MCF 10A (cell line): Measurements from ENCODE around the gene BMP6. TPM values are rescaled to one million over a fixed set of nuclear protein-coding genes. Genes with fewer than 3 reads are reported as not detected.

Source experiments
- BruUV-seq: library from RNA; stranded (reverse); fragments of 400-500 nt; replicated peaks from 2 replicates; lab custom pipeline; 2021; lab: Mats Ljungman, UMichigan
- CTCF ChIA-PET: fragments of 300-600 bp; sonication (Branson Sonifier 250); formaldehyde crosslinking; extraction: SDS; loops from one replicate; lab custom pipeline; 2021; ENCODE audit warnings: antibody characterized with exemption, inconsistent platforms; lab: Yijun Ruan, JAX
- POLR2A ChIA-PET: fragments of 300-600, 350-650 bp; sonication (Branson Sonifier 250); formaldehyde crosslinking; extraction: SDS; loops from one replicate; lab custom pipeline; 2020; ENCODE audit warnings: antibody characterized with exemption, inconsistent platforms; lab: Yijun Ruan, JAX
- DNase-seq: peaks from one replicate; pipeline ENCODE4 v3.0.0-alpha.2; 2018; ENCODE audit not compliant: unreplicated experiment
- H3K27ac Mint-ChIP-seq: one replicate; pipeline ENCODE4 v1.8.0; 2022; ENCODE audit warnings: mild to moderate bottlenecking, low read depth, mixed read lengths; ENCODE audit not compliant: unreplicated experiment
- H3K27me3 Mint-ChIP-seq: one replicate; pipeline ENCODE4 v1.8.0; 2022; ENCODE audit warnings: mixed read lengths; ENCODE audit not compliant: insufficient read depth, unreplicated experiment
- H3K36me3 Mint-ChIP-seq: one replicate; pipeline ENCODE4 v1.8.0; 2022; ENCODE audit warnings: mild to moderate bottlenecking, moderate library complexity, mixed read lengths; ENCODE audit not compliant: insufficient read depth, unreplicated experiment
- H3K4me1 Mint-ChIP-seq: one replicate; pipeline ENCODE4 v1.8.0; 2022; ENCODE audit warnings: mixed read lengths; ENCODE audit not compliant: insufficient read depth, unreplicated experiment
- H3K4me3 Mint-ChIP-seq: one replicate; pipeline ENCODE4 v1.8.0; 2022; ENCODE audit warnings: mild to moderate bottlenecking, moderate library complexity, mixed read lengths; ENCODE audit not compliant: unreplicated experiment
- H3K9me3 Mint-ChIP-seq: one replicate; pipeline ENCODE4 v1.8.0; 2022; ENCODE audit warnings: mixed read lengths; ENCODE audit not compliant: unreplicated experiment
- CTCF ChIP-seq: fragments of 200-600 bp; IDR thresholded peaks from one replicate; pipeline ENCODE4 v1.8.0; 2022; ENCODE audit warnings: antibody characterized with exemption, mild to moderate bottlenecking; ENCODE audit not compliant: unreplicated experiment
- intact Hi-C: fragments of 100-400 bp; cut with micrococcal nuclease; formaldehyde crosslinking; loops from 2 replicates; pipeline ENCODE4 v1.14.1; 2022
- total RNA-seq: library from RNA; stranded (reverse); gene quantifications from 2 replicates; pipeline ENCODE4 v1.2.3, GENCODE V29; 2022

Gene BMP6
- total RNA-seq, 1 experiment from 2014 or later, result 0.12 TPM

- ChIA-PET POLR2A (no interaction called here), CTCF (no interaction called here)
- BruUV-seq, result no TSS peak
- Mint-ChIP-seq H3K9me3 (no peaks in the 10 kb centered on the region), H3K27ac (no peak overlapping the region), H3K36me3 (no peaks in the 10 kb centered on the region), H3K4me1 (no peaks in the 10 kb centered on the region), H3K27me3 (no peaks in the 10 kb centered on the region), H3K4me3 (no peak overlapping the region)
- no peak for DNase-seq
- intact Hi-C loops, result no loop called here
- no peak for TF ChIP-seq CTCF
Observed at GRCh38 chr6:7823552-7823951, 97.7 kb downstream of the BMP6 start.

GRCh38 chr6:7825986-7826385 is 100.1 kb downstream of the BMP6 start:
- no peak overlapping the region for H3K4me3 Mint-ChIP-seq
- BruUV-seq, result no TSS peak
- H3K27ac Mint-ChIP-seq, result no peak overlapping the region
- DNase-seq, result no peak
- CTCF ChIA-PET, result interaction anchor here (0.6 kb wide), 1 partner anchor 9 kb away, joined by 3 read pairs; no protein-coding TSS in a partner anchor
- H3K9me3 Mint-ChIP-seq, result no peaks in the 10 kb centered on the region
- POLR2A ChIA-PET, result no interaction called here
- intact Hi-C loops, result no loop called here
- no peak for TF ChIP-seq CTCF
- H3K27me3 Mint-ChIP-seq, result no peaks in the 10 kb centered on the region
- no peaks in the 10 kb centered on the region for H3K36me3 Mint-ChIP-seq
- no peaks in the 10 kb centered on the region for H3K4me1 Mint-ChIP-seq

GRCh38 chr6:7827142-7827541 is 101.2 kb downstream of the BMP6 start:
- CTCF ChIA-PET, result no interaction called here

GRCh38 chr6:7828124-7828523 is 102.2 kb downstream of the BMP6 start:
- no peak overlapping the region for H3K4me3 Mint-ChIP-seq
- POLR2A ChIA-PET, result no interaction called here
- no peaks in the 10 kb centered on the region for H3K36me3 Mint-ChIP-seq
- CTCF ChIA-PET, result no interaction called here
- H3K27me3 Mint-ChIP-seq, result no peaks in the 10 kb centered on the region
- intact Hi-C loops, result no loop called here
- BruUV-seq, result no TSS peak
- H3K4me1 Mint-ChIP-seq, result no peaks in the 10 kb centered on the region
- no peaks in the 10 kb centered on the region for H3K9me3 Mint-ChIP-seq
- no peak for TF ChIP-seq CTCF
- no peak for DNase-seq
- no peak overlapping the region for H3K27ac Mint-ChIP-seq

More at GRCh38 chr6:7827142-7827541, 101.2 kb downstream of the BMP6 start:
- intact Hi-C loops, result no loop called here
- H3K4me1 Mint-ChIP-seq, result no peaks in the 10 kb centered on the region
- no peaks in the 10 kb centered on the region for H3K27me3 Mint-ChIP-seq
- POLR2A ChIA-PET, result no interaction called here
- TF ChIP-seq CTCF, result no peak
- no peak overlapping the region for H3K4me3 Mint-ChIP-seq
- no peaks in the 10 kb centered on the region for H3K36me3 Mint-ChIP-seq
- no peaks in the 10 kb centered on the region for H3K9me3 Mint-ChIP-seq
- no peak for DNase-seq
- no TSS peak for BruUV-seq
- no peak overlapping the region for H3K27ac Mint-ChIP-seq
